Left lung (tissue), 10 donors: Measurements from ENCODE around the gene COX17. TPM values are rescaled to one million over a fixed set of nuclear protein-coding genes. Genes with fewer than 3 reads are reported as not detected.
A peak's percentile ranks its signal among the peaks of the same experiment; 100 is the strongest.

Experiments used
- ATAC-seq: fragments of 200-7000 bp; cut with Tn5 transposase; one replicate; pipeline ENCODE4 v1.9.1; 2020; ENCODE audit warnings: moderate library complexity
- DNase-seq, 4 donors: peaks; one replicate each; pipeline ENCODE4 v3.0.0-alpha.2; 2013 to 2020
- H3K27ac ChIP-seq, 2 donors: fragments of 200-600 bp; sonication (generic) in 1 of 2; one replicate each; pipeline versions ENCODE4 v1.5.0 to v1.8.0; 2020 to 2021
- H3K27me3 ChIP-seq, 2 donors: fragments of 200-600 bp; sonication (generic) in 1 of 2; one replicate each; pipeline versions ENCODE4 v1.5.0 to v1.8.0; 2020 to 2021
- H3K36me3 ChIP-seq, 2 donors: fragments of 200-600 bp; sonication (generic) in 1 of 2; one replicate each; pipeline versions ENCODE4 v1.5.0 to v1.8.0; 2020 to 2021
- H3K4me1 ChIP-seq, 2 donors: fragments of 200-600 bp; one replicate each; pipeline ENCODE4 v1.8.0; 2021
- H3K4me3 ChIP-seq, 2 donors: fragments of 200-600 bp; sonication (generic) in 1 of 2; one replicate each; pipeline versions ENCODE4 v1.5.0 to v1.8.0; 2020 to 2021; ENCODE audit warnings: mild to moderate bottlenecking in 1 of 2
- H3K9me3 ChIP-seq, 2 donors: fragments of 200-600 bp; sonication (generic) in 1 of 2; one replicate each; pipeline versions ENCODE4 v1.5.0 to v1.8.0; 2020 to 2021
- intact Hi-C, 2 donors: fragments of 100-400 bp; cut with DNase I; formaldehyde crosslinking; loops; one replicate each; pipeline versions ENCODE4 v1.11.2 to v1.14.2; 2022
- polyA plus RNA-seq, 6 donors: library from polyadenylated mRNA; unstranded; fragments of 120-200 nt; gene quantifications; one replicate each; pipeline ENCODE4 v1.2.1, GENCODE V29; 2013; ENCODE audit not compliant: insufficient read length in 6 of 6
- total RNA-seq, 2 donors: library from RNA; stranded (reverse); fragmentation: NEBNext Ultra II Directional; extraction: Animal tissue kit (Norgen Biotek cat#: 25700); gene quantifications; one replicate each; pipeline ENCODE4 v1.2.1, GENCODE V29; 2021
- TF ChIP-seq, protein P1 (sequence below), 2 donors: fragments of 200-600 bp; sonication (generic) in 1 of 2; IDR thresholded peaks; one replicate each; pipeline versions ENCODE4 v1.5.0 to v1.8.0; 2021; ENCODE audit warnings: antibody characterized with exemption in 2 of 2
- donor health status: DM: no; HTN: yes; CAD: no.
- donor health status: DM: no; HTN: no; CAD: no.

The COX17 gene
- total and polyA plus RNA-seq, 8 donors: 23.6 to 49.6 (median 29.6) TPM

DNA sequence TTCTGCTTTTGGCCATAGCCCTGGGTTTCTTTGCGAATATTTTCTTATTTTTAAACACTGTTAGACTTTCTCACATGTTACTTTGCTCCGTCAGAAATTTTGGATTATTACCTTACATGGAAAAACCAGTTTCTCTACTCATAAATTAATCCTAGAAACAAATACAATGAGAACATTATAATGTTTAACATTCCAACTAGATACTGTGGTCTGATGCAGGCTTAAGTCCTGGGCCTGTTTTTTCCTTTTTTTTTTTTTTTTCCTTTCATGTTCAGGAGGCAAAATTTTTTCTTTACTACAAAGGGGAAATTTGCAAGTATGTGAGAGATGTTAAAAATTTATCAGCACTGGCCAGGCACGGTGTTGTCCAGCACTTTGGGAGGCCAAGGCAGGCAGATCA lies 45.7 kb downstream of the COX17 start:
- Histone ChIP-seq H3K4me1 (peaks cover 11 to 56% of the 10 kb centered on the region in 2 donors), H3K4me3 (no peak overlapping the region), H3K36me3 (no peaks in the 10 kb centered on the region), H3K27me3 (no peaks in the 10 kb centered on the region), H3K9me3 (no peaks in the 10 kb centered on the region), H3K27ac (peak overlapping the region in 1 of 2 donors; percentile 74)
- intact Hi-C loops: no loop called here
- ATAC-seq: no peak
- no peak for DNase-seq
- TF ChIP-seq, protein P1, sequence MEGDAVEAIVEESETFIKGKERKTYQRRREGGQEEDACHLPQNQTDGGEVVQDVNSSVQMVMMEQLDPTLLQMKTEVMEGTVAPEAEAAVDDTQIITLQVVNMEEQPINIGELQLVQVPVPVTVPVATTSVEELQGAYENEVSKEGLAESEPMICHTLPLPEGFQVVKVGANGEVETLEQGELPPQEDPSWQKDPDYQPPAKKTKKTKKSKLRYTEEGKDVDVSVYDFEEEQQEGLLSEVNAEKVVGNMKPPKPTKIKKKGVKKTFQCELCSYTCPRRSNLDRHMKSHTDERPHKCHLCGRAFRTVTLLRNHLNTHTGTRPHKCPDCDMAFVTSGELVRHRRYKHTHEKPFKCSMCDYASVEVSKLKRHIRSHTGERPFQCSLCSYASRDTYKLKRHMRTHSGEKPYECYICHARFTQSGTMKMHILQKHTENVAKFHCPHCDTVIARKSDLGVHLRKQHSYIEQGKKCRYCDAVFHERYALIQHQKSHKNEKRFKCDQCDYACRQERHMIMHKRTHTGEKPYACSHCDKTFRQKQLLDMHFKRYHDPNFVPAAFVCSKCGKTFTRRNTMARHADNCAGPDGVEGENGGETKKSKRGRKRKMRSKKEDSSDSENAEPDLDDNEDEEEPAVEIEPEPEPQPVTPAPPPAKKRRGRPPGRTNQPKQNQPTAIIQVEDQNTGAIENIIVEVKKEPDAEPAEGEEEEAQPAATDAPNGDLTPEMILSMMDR (IDR thresholded peaks at IDR 0.05): no peak

DNA sequence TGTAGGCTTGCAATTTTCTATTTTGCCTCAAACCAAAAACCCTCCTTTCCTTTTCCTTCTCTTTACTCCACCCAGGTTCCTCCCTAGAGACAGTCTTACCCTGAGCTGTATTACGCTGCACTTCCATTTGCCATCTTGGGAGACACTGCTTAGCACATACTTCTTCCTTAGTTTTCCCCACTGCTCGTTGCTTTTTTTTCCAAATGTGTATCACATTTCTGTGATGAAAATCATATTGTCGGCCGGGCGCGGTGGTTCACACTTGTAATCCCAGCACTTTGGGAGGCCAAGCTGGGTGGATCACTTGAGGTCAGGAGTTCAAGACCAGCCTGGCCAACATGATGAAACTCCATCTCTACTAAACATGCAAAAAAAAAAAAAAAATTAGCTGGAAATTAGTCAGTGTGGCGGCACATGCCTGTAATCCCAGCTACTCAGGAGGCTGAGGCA lies 46.3 kb downstream of the COX17 start:
- DNase-seq (no peak), ATAC-seq (peak; percentile 41)
- H3K27ac ChIP-seq: peak overlapping the region; percentile 61 to 74
- no peaks in the 10 kb centered on the region for H3K36me3 ChIP-seq
- H3K4me1 ChIP-seq: peaks cover 11 to 56% of the 10 kb centered on the region in 2 donors
- H3K9me3 ChIP-seq: no peaks in the 10 kb centered on the region
- no peaks in the 10 kb centered on the region for H3K27me3 ChIP-seq
- TF ChIP-seq, protein P1 (IDR thresholded peaks at IDR 0.05): no peak
- intact Hi-C loops: no loop called here
- H3K4me3 ChIP-seq: no peak overlapping the region

DNA sequence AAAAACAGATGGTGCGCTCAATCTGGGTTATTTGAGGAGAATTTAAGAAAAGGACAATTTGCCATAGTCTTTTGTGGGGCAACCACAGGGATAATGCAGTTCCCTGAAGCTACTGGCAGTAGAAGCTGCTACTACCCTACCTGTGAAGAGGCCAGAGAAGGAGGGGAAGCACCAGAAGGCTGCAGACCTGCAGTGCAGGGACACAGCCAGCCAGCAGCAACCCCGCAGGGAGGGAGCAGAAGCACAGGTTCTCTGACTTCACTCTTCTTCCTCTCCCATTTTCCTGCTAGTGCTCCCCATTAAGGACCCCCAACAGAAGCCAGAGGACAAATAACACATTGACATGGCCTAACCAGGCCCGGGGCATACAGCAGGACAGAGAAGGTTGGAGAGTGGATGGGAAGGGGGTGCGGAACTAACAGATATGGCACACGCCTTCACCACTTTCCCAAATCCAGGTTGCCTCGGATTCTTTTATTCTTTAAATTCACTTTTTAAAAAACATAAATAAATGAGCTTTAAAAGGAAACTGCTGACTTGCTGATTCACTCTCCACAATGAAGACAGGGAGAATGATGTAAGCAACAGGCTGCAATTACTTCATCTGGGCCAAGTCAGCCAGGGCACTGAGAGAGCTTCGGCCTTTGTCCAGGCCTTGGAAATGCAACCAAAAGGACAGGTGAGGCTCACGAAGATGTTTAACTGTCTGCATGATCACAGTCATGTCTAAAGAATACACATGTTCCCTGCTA lies 46.9 kb downstream of the COX17 start:
- H3K27me3 ChIP-seq: no peaks in the 10 kb centered on the region
- no peaks in the 10 kb centered on the region for H3K36me3 ChIP-seq
- peaks cover 11 to 56% of the 10 kb centered on the region in 2 donors for H3K4me1 ChIP-seq
- intact Hi-C loops: no loop called here
- no peak for DNase-seq
- H3K27ac ChIP-seq: peak overlapping the region; percentile 61 to 74
- H3K4me3 ChIP-seq: no peak overlapping the region
- no peaks in the 10 kb centered on the region for H3K9me3 ChIP-seq
- ATAC-seq: peak; percentile 67
- TF ChIP-seq, protein P1 (IDR thresholded peaks at IDR 0.05): no peak

DNA sequence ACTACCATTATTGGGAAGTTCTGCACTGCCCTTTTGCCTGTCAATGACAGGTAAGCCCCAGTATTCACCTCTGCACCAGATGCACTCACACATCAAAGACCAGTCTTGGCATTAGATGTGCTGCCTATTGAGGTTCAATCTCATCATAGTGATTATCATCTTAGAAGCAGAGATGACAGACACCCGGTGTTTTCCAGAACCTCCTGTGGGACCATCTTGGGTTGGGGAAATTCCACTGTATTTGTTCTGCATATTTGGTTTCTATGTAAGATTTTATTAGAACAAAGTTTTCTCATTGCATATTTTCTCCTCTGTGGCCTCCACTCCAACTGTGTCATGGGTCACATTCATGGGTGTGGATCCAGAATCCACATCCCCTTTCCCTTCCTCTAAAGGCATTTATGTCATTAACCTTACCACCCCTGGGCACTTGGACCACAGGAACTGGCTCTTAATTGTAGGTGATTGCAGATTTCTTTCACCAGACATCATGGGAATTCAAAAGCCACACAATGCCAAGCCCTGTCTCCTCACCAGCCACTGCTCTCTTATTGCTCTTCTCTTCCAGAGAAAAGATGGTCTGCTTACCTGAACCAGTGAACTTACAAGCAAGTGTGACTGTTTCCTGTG lies 48.3 kb downstream of the COX17 start:
- peak overlapping the region; percentile 61 to 74 for H3K27ac ChIP-seq
- TF ChIP-seq, protein P1 (IDR thresholded peaks at IDR 0.05): no peak
- DNase-seq (no peak), ATAC-seq (peak; percentile 45)
- H3K27me3 ChIP-seq: no peaks in the 10 kb centered on the region
- no peak overlapping the region for H3K4me3 ChIP-seq
- H3K9me3 ChIP-seq: no peaks in the 10 kb centered on the region
- H3K4me1 ChIP-seq: peaks cover 11 to 56% of the 10 kb centered on the region in 2 donors
- intact Hi-C loops: no loop called here
- no peaks in the 10 kb centered on the region for H3K36me3 ChIP-seq

DNA sequence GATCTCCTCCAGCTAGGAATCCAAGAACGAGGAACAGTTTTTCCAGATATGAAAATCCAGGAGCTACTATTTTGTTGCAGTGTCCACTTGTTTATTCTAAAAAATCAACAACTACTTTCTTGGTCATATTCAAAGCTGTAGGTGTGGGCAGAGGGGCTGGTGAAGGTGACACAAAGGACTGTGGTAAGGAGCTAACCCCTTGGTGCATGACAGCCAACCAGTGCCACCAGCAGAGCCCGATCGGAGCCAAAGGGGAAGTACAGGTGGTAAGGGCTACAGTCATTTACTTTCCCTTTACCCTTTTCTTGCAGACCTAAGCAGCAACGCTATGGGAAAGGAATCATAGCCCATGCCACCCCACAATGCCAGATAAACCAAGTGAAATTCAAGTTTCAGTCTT lies 48.8 kb downstream of the COX17 start:
- H3K4me1 ChIP-seq: peaks cover 11 to 56% of the 10 kb centered on the region in 2 donors
- ATAC-seq: peak; percentile 17

More for the DNA sequence above, 48.8 kb downstream of the COX17 start:
- intact Hi-C loops: no loop called here
- no peaks in the 10 kb centered on the region for H3K27me3 ChIP-seq
- no peak overlapping the region for H3K4me3 ChIP-seq
- H3K36me3 ChIP-seq: no peaks in the 10 kb centered on the region
- H3K9me3 ChIP-seq: no peaks in the 10 kb centered on the region
- no peak for DNase-seq
- TF ChIP-seq, protein P1 (IDR thresholded peaks at IDR 0.05): no peak
- H3K27ac ChIP-seq: peak overlapping the region; percentile 61 to 74
